Measurements from ENCODE around the gene RNF225.
"Not testable (repeated sequence)": the region's sequence is repeated elsewhere in the genome, so short reads cannot be mapped to it uniquely, and the experiment has no call there.

The RNF225 gene

DNA sequence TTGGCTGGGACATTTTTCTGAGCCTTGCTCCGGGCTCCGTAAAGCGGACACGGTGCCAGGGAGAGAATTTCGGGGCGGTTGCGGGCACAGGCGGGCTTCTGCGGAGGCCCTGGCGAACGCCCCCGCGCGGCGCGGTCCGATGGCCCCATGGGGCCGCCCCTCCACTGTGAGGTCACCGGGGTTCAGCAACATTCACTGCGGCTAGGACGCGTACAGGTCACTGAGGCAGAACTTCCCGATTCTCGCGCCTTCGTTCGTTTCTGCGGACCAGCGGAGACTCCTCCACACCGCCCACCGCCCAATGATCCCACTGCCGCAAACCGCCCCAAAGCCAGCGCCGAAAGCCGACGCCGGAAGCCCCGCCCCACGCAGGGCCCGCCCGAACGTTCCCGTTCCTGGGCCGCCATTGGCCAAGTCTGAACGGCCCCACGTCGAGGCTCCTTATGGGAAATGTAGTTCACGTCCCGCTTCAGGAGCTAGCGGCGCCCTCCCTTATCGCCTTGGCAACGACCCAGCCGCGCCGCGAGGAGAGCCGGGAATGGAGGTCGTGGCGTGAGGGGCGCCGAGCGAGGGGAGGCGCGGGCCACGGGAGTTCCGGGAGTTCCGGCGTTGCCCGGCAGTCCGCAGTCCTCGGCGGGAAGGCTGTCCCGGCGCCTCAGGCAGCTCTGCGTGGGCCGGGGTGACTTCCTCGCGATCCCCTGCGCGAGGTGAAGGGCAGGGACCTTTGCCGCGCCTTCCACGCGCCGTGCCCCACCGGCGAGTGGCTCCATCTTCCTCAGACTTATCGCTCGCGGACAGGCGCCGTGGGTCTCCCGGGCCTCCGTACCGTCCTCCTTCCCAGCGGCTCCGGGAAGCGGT, 12.9 kb downstream of the RNF225 start, which contains the start of gene ZNF584:
Gene ZNF584 (plus strand): TSS at position 498 of the 858 bp plus-strand sequence. CDS start 499 bp downstream, outside the sequence.
- peak; percentile 97 for DNase-seq (ENCODE audit: low spot score)

DNA sequence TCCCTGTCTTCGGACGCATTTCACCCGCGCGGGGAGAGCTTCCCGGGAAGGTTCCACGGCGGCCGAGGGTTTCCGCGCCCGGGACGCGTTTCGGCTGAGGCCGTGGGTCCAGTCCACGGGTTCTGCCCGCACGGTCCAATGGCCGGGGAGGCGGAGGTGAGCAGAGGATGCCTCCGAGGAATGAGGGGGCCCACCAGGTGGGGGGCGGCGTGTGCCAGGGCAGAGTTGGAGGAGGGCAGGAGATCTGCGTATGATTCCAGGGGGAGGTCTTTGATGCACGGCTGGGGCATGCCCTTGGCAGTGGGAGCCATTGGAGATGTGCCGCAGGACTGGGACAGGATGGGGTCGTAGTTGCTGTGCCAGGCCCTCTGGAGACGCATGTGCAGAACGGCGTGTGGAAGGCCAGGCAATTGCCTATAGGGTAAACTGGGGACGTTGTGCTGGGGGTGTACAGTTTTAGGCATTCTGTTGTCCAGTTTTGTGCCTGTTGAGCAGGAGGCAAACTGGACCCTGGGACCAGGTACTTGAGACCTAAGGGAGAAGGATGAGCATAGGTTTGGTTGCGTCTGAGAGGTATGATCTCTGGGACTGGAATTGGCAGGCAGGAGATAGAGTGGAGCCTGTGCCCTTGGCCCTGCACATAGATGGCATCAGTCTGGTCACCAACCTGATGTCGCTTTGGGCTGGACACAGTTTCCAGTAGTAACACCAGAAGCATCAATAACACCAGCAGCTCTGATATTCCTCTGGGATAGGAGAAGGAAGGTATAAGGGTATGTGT, 13.7 kb downstream of the RNF225 start:
- no peak for DNase-seq (ENCODE audit: low spot score)

DNA sequence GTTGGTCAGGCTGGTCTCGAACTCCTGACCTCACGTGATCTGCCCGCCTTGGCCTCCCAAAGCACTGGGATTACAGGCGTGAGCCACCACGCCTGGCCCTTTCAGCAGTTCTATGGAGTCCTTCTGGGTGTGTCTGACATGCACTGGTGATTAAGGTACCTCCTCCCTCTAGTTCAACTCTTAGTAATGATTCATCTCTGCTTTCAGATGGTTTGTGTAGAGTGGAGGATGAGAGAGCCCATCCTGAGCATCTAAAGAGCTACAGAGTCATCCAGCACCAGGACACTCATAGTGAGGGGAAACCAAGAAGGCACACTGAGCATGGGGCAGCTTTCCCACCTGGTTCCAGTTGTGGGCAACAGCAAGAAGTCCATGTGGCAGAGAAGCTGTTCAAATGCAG, 21.1 kb downstream of the RNF225 start:
- no peak for DNase-seq (ENCODE audit: low spot score)

DNA sequence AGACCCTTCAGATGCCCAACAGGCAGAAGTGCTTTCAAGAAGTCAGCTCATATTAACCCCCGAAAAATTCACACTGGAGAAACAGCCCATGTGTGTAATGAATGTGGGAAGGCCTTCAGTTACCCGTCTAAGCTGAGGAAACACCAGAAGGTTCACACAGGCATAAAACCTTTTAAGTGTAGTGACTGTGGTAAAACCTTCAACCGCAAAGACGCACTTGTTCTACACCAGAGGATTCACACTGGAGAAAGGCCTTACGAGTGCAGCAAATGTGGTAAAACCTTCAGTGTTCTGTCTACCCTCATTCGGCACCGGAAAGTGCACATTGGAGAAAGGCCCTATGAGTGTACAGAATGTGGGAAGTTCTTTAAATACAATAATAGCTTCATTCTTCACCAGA, 21.6 kb downstream of the RNF225 start:
- no peak for DNase-seq (ENCODE audit: low spot score)

DNA sequence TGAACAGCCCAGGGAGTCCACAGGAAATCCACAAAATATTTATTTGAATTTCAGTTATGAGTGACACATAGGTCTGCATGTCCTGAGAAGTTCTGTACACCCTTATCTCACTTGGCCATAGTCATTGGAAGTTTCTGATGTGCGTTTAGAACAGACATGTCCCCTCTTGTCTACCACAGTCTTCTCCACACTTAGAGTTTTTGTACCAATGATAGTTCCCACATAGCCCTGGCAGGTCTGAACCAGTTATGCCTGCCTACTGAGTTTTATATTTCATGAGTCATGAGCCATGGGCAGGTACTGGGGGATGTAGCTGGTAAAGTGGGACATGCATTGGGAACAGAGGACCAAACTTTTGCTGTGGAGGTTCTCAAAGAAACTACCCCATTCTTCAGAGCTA, 33.2 kb downstream of the RNF225 start:
- DNase-seq (ENCODE audit: low spot score), result no peak

DNA sequence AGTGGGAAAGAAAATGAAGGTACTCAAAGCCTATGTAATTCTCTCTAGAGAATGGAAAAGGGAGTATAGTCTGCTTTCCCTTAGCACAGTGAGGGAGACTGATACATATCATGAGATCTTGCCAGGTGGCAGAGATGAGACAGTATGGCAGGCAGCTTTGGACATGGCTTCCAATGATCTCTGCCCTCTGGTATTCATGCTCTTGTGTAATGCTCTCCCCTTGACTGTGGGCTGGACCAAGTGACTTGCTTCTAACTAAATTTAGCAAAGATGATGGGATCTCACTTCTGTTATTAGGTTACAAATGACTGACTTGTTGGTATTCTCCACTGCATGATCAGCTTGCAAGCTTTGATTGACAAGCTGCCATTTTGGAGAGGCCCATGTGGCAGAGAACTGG, 34.3 kb downstream of the RNF225 start:
- no peak for DNase-seq (ENCODE audit: low spot score)

DNA sequence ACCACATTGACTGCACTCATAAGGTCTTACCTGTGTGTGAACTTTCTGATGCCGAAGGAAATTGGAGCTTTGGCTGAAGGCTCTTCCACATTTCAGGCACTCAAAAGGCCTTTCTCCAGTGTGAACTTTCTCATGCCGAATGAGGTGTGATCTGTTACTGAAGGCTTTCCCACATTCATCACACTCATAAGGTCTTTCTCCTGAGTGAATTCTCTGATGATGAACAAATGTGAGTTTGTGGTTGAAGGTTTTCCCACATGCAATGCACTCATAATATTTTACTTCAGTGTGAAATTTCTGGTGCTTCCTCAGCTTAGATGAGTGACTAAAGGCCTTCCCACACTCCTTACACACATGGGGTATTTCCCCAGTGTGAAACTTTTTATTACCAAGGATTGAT, 38.8 kb downstream of the RNF225 start:
- DNase-seq (ENCODE audit: low spot score), result no peak

DNA sequence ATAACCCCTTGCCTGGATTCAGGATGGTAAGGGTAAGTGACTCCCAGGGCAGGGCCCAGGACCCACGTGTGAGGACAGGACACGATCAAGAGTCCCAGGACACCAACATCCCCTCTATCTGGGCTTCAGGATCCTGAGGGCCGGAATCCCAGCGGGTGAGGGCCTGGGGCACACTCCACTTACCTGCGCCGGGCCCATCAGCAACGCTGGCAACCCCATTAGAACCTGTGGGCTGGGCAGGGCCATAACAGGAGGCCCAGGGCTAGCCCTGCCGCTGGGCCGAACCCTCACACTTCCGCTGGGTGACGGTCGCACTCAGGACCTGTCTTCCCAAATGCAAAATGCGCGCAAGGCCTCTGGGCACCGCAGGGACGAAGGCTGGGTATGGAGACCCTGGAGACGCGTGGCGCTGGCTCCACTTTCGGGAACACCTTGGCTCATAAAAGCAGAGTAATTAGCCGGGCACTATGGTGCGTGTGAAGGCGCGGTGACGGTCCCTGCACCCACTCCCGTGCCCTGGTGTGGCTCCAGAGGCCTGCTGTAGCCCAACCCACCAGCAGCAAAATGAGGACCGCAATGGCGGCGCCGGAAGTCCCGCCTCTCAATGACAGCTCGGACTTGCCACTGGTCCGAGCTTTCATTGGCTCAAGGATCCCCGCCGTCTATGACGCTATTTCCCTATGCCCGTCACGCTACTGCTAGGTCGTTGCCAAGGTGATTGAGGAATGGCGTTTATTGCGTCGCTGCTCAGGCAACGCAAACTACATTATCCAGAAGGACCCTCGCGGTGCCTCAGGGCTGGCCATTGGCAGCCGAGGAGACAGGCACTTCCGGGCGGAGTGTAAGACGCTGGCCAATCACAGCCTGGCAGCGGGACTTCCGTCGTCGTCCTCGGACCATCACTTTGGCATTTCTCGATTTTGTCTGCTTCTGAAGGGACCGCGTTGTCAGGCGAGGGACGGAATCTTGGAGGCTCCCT, 44.4 kb downstream of the RNF225 start, which contains the start of gene ZNF132:
Gene ZNF132 (minus strand): TSS at position 578 of the 979 bp plus-strand sequence. CDS start 332 bp downstream, at position 246.
- peak; percentile 99 for DNase-seq (ENCODE audit: low spot score)

DNA sequence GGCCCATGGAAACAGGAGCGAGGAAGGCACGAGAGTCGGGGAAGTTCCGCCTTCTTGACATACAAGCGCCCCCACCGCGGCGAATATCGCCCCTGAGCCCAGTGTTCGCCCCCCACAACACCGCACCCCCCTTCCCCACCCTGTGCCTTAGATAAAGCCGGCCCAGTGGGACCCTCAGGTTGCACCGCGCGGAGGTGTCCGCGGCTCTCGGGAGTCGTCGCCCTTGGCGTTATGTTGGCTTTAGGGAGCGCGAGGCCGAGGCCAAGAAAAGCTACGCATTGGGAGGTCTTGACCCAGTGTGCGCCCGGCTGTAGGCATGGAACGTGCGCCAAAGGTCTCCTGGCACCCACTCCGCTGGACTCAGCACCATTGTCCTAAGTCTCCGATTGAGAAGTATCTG, 45.1 kb downstream of the RNF225 start:
- no peak for DNase-seq (ENCODE audit: low spot score)

DNA sequence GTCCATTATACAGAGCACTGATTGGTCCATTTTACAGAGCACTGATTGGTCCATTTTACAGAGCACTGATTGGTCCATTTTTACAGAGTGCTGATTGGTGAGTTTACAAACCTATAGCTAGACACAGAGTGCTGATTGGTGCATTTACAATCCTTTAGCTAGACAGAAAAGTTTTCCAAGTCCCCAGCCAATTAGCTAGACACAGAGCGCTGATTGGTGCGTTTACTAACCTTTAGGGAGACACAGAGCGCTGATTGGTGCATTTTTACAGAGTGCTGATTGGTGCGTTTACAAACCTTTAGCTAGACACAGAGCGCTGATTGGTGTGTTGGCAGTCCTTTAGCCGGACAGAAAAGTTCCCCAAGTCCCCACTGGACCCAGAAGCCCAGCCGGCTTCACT, 47.5 kb downstream of the RNF225 start:
- DNase-seq (ENCODE audit: low spot score), result not testable (repeated sequence)
